ENCODE data around the gene SF3A2. TPM values are rescaled to one million over a fixed set of nuclear protein-coding genes. Genes with fewer than 3 reads are reported as not detected.

SF3A2 gene
- total RNA-seq, 1 donor from 2014 or later, result 107 TPM

DNA sequence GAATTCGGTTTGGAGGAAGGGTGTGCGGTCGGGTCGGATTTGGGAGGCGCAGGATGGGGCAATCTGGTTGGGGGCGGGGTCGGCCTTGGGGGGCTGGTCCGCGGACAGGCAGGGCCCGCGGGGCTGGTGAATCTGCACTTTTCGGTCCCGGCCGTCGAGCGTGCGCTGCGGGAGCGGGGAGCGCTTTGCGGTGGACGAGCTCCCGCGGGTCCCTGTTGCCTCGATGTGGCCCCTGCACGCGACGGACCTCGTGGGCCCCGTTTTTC, 33.5 kb downstream of the SF3A2 start:
- Mint-ChIP-seq H3K4me1 (peaks cover 59% of the 10 kb centered on the region), H3K36me3 (ENCODE audit: low read depth) (peaks cover 37% of the 10 kb centered on the region)
- no peak for DNase-seq

DNA sequence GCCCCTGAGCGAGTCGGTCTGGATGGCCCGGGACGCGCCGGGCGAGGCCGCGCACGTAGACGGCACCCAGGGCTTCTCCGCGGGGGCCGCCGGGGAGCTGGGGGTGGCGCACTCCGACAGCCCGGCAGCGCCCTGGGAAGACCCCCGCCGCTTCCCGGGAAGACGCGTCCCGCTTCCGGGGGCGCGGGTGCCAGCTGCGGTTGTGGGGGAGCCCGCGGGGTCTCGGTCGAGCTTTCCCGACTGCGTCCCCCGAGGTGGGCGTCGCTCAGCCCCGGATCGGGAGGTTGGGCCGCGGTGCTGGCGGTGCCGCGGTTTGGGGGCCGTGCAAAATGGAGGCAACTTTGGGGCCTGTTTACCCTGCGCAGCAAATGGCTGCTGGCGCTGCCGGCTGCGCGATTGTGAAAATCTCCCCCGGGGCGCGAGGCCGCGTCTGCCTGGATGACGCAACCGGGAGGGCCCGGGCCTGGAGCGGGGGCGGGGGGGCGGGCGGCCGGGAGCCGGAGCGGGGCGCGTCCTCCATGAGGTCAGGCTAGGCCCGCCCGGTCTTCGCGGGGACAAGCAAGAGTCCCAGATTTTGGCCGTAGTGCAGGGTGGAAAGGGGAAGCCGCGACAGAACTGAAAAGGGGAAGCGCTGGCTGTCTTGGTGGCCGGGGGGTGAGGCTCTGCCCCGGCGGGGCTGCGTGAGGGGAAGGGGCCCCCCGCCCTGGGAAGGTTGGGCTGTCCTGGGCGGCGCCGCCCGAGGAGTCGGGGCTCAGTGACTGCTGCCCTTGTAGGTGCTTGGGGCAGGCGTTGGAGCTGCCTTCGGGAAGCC, 34.0 kb downstream of the SF3A2 start:
- Mint-ChIP-seq H3K4me1 (peaks cover 60% of the 10 kb centered on the region), H3K9me3 (no peaks in the 10 kb centered on the region), H3K36me3 (ENCODE audit: low read depth) (peaks cover 39% of the 10 kb centered on the region), H3K27me3 (no peaks in the 10 kb centered on the region), H3K4me3 (peak overlapping the region; percentile 92), H3K27ac (peak overlapping the region; percentile 91)
- DNase-seq, result peak; percentile 70
- CTCF ChIA-PET, result interaction anchor here (1.0 to 4.0 kb wide), 2 partner anchors 19 to 45 kb away, joined by 3 to 17 read pairs; no protein-coding TSS in a partner anchor
- TF ChIP-seq, protein P1, sequence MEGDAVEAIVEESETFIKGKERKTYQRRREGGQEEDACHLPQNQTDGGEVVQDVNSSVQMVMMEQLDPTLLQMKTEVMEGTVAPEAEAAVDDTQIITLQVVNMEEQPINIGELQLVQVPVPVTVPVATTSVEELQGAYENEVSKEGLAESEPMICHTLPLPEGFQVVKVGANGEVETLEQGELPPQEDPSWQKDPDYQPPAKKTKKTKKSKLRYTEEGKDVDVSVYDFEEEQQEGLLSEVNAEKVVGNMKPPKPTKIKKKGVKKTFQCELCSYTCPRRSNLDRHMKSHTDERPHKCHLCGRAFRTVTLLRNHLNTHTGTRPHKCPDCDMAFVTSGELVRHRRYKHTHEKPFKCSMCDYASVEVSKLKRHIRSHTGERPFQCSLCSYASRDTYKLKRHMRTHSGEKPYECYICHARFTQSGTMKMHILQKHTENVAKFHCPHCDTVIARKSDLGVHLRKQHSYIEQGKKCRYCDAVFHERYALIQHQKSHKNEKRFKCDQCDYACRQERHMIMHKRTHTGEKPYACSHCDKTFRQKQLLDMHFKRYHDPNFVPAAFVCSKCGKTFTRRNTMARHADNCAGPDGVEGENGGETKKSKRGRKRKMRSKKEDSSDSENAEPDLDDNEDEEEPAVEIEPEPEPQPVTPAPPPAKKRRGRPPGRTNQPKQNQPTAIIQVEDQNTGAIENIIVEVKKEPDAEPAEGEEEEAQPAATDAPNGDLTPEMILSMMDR (IDR thresholded peaks at IDR 0.05), result no peak
- POLR2A ChIA-PET, result interaction anchor here (0.5 to 7.8 kb wide), 22 partner anchors 10 to 367 kb away, joined by 3 to 131 read pairs (median 8); partner anchors contain the start of genes AMH, AP3D1, JSRP1 and LSM7
- intact Hi-C loops (cut with micrococcal nuclease), result loop anchor here (5.0 kb wide), 1 partner anchor 207 kb away; the partner anchor contains the start of gene GADD45B
- ATAC-seq (ENCODE audit: low read depth), result peak; percentile 40

More for the DNA sequence above, 33.5 kb downstream of the SF3A2 start:
- no peak for ATAC-seq (ENCODE audit: low read depth)
- H3K9me3 Mint-ChIP-seq, result no peaks in the 10 kb centered on the region
- no peaks in the 10 kb centered on the region for H3K27me3 Mint-ChIP-seq
- POLR2A ChIA-PET, result interaction anchor here (0.6 to 7.8 kb wide), 26 partner anchors 10 to 861 kb away, joined by 4 to 131 read pairs (median 7); partner anchors contain the start of genes AMH, AP3D1, DOT1L and GADD45B
- peak overlapping the region; percentile 92 for H3K4me3 Mint-ChIP-seq
- TF ChIP-seq, protein P1 (IDR thresholded peaks at IDR 0.05), result no peak
- CTCF ChIA-PET, result interaction anchor here (1.0 kb wide), 1 partner anchor 46 kb away, joined by 3 read pairs; no protein-coding TSS in a partner anchor
- intact Hi-C loops (cut with micrococcal nuclease), result loop anchor here (5.0 kb wide), 1 partner anchor 207 kb away; the partner anchor contains the start of gene GADD45B
- H3K27ac Mint-ChIP-seq, result peak overlapping the region; percentile 91

DNA sequence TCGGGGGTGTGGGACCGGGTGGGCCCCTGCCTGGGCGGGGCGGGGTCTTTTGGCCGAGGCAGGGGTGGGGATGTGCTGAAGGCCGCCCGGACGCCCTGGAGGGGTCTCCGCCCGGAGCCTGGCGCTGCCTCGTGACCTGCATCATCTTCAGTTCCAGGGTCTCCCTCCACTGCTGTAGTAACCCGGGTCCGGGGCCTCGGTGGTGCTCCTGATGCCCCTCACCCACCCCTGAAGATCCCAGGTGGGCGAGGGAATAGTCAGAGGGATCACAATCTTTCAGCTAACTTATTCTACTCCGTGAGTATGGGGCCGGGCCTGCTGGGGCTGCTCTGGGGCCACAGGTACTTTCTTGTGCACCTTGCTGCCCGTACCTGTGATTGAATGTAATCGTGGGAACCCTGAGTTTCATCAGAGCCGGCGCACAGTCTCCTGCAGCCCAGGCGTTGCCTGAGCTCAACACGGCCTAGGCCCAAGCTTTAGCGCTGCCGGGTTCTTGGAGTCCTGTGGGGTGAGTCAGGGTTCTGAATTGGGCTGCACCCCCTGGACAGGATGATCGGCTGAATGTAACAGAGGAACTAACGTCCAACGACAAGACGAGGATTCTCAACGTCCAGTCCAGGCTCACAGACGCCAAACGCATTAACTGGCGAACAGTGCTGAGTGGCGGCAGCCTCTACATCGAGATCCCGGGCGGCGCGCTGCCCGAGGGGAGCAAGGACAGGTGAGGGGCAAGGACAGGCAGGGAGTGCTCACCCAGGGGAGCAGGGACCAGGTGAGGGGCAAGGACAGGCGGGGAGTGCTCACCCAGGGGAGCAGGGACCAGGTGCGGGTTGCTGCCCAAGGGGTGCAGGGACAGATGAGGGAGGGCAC, 34.8 kb downstream of the SF3A2 start:
- TF ChIP-seq, protein P1 (IDR thresholded peaks at IDR 0.05), result no peak
- Mint-ChIP-seq H3K4me1 (peaks cover 52% of the 10 kb centered on the region), H3K27ac (peak overlapping the region; percentile 89), H3K9me3 (no peaks in the 10 kb centered on the region), H3K36me3 (ENCODE audit: low read depth) (peaks cover 41% of the 10 kb centered on the region), H3K4me3 (peak overlapping the region; percentile 92), H3K27me3 (no peaks in the 10 kb centered on the region)
- intact Hi-C loops (cut with micrococcal nuclease), result loop anchor here (2.0 to 5.0 kb wide), 2 partner anchors 53 to 206 kb away; partner anchors contain the start of gene GADD45B
- ATAC-seq (ENCODE audit: low read depth) (no peak), DNase-seq (no peak)
- CTCF ChIA-PET, result interaction anchor here (0.8 to 4.0 kb wide), 4 partner anchors 17 to 121 kb away, joined by 4 to 17 read pairs (median 10); no protein-coding TSS in a partner anchor
- POLR2A ChIA-PET, result interaction anchor here (0.5 to 7.8 kb wide), 23 partner anchors 8 to 339 kb away, joined by 3 to 131 read pairs (median 5); partner anchors contain the start of genes AMH, JSRP1, LSM7 and PEAK3

DNA sequence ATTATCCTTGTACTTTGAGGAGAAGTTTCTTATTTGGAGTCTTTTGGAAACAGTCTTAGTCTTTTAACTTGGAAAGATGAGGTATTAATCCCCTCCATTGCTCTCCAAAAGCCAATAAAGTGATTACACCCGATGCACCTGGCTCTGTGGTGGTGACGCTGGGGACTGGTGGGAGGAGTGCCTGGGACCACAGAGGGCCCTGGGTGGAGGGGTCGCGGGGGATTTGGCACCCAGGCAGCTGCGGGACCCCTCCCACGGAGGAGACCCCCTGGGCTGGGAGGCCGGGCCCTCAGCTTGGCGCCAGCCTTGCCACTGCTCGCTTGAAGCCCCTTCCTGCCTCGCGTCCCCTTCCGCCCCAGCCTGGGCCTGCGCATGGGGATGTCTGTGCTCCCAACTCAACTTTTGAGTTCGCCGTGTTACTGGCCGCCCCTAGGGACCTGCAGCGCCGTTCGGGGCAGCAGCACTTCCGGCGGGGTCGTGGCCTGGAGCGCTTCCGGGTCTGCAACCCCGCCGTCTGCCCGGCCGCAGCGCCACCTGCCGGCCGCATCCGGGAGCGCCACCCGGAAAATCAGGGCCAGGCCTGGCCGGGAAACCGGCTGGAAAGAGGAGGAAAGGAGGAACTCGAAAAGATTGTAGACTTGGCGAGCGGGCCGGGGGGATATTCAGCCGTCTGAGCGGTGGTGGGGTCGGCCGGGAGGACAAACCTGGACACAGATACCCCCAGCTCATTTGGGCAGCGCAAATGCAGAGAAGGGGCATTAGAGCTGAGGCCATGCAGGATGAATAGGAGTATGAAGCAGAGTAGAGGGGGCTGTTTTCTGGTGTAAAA, 36.9 kb downstream of the SF3A2 start:
- TF ChIP-seq, protein P1 (IDR thresholded peaks at IDR 0.05), result peak; percentile 69
- Mint-ChIP-seq H3K27me3 (no peaks in the 10 kb centered on the region), H3K27ac (peak overlapping the region; percentile 85), H3K36me3 (ENCODE audit: low read depth) (peaks cover 49% of the 10 kb centered on the region), H3K9me3 (no peaks in the 10 kb centered on the region), H3K4me3 (peak overlapping the region; percentile 67), H3K4me1 (peaks cover 52% of the 10 kb centered on the region)
- CTCF ChIA-PET, result interaction anchor here (0.8 to 4.0 kb wide), 14 partner anchors 9 to 120 kb away, joined by 3 to 17 read pairs (median 5); no protein-coding TSS in a partner anchor
- DNase-seq (peak; percentile 87), ATAC-seq (ENCODE audit: low read depth) (peak; percentile 20)
- POLR2A ChIA-PET, result interaction anchor here (0.8 to 7.8 kb wide), 14 partner anchors 9 to 202 kb away, joined by 3 to 131 read pairs (median 8); partner anchors contain the start of genes AMH, GADD45B, JSRP1 and PLEKHJ1
- intact Hi-C loops (cut with micrococcal nuclease), result loop anchor here (1.0 to 5.0 kb wide), 7 partner anchors 16 to 204 kb away; partner anchors contain the start of genes GADD45B, PLEKHJ1 and SF3A2

All from activated B cell treated with CpG ODN at 0.5 μM for 24 hours (primary cell).